Neuronal stem cell (in vitro differentiated cells): Measurements from ENCODE around the gene BTRC.

Experiments used
- DNase-seq: peaks from one replicate; pipeline ENCODE4 v3.0.0-alpha.2; 2013; ENCODE audit warnings: low spot score
- H2AFZ ChIP-seq: one replicate; pipeline ENCODE4 v1.6.1; 2013; ENCODE audit warnings: mild to moderate bottlenecking, low read length, inconsistent platforms
- H2AK5ac ChIP-seq: 2 replicates; pipeline ENCODE4 v1.6.1; 2013; ENCODE audit warnings: low read depth, mild to moderate bottlenecking, inconsistent platforms, low read length, moderate library complexity, mixed read lengths
- H2BK120ac ChIP-seq: 2 replicates; pipeline ENCODE4 v1.6.1; 2013; ENCODE audit warnings: low read depth, mild to moderate bottlenecking, inconsistent platforms, low read length, moderate library complexity, mixed read lengths
- H2BK12ac ChIP-seq: one replicate; pipeline ENCODE4 v1.6.1; 2013; ENCODE audit warnings: low read length, inconsistent platforms
- H2BK15ac ChIP-seq: 2 replicates; pipeline ENCODE4 v1.6.1; 2013; ENCODE audit warnings: mild to moderate bottlenecking, low read length, inconsistent platforms, mixed read lengths
- H2BK5ac ChIP-seq: one replicate; pipeline ENCODE4 v1.6.1; 2013; ENCODE audit warnings: inconsistent platforms, mild to moderate bottlenecking, low read length, moderate library complexity
- H3K14ac ChIP-seq: one replicate; pipeline ENCODE4 v1.6.1; 2013; ENCODE audit warnings: low read length, inconsistent platforms
- H3K18ac ChIP-seq: 2 replicates; pipeline ENCODE4 v1.6.1; 2013; ENCODE audit warnings: low read length, inconsistent platforms
- H3K23ac ChIP-seq: 2 replicates; pipeline ENCODE4 v1.6.1; 2013; ENCODE audit warnings: low read depth, mild to moderate bottlenecking, mixed read lengths, low read length, inconsistent platforms; ENCODE audit not compliant: poor library complexity
- H3K27ac ChIP-seq: replicated peaks from 3 replicates; pipeline ENCODE4 v1.5.1; 2013; ENCODE audit warnings: low read length, inconsistent platforms
- H3K27me3 ChIP-seq, 3 experiments: 2 replicates each; pipeline ENCODE4 v1.6.1; 2013; ENCODE audit warnings: low read length in 3 of 3, mild to moderate bottlenecking in 2 of 3, inconsistent platforms in 1 of 3, low read depth in 1 of 3, mixed read lengths in 1 of 3, moderate library complexity in 1 of 3; ENCODE audit not compliant: control insufficient read depth in 3 of 3, insufficient read depth in 3 of 3
- H3K36me3 ChIP-seq, 2 donors: replicated peaks in 1 of 2; 2 replicates each; pipeline ENCODE4 v1.6.1; 2013; ENCODE audit warnings: low read length in 2 of 2; ENCODE audit not compliant: control insufficient read depth in 2 of 2, insufficient read depth in 2 of 2
- H3K4ac ChIP-seq: 2 replicates; pipeline ENCODE4 v1.6.1; 2013; ENCODE audit warnings: inconsistent platforms, mild to moderate bottlenecking, low read length, moderate library complexity
- H3K4me1 ChIP-seq, 2 donors: 1 replicate in 1 of 2; 2 replicates in 1 of 2; pipeline ENCODE4 v1.6.1; 2013; ENCODE audit warnings: low read length in 2 of 2, low read depth in 1 of 2; ENCODE audit not compliant: control insufficient read depth in 2 of 2, insufficient read depth in 1 of 2
- H3K4me2 ChIP-seq: one replicate; pipeline ENCODE4 v1.6.1; 2013; ENCODE audit warnings: mild to moderate bottlenecking, low read length, inconsistent platforms; ENCODE audit not compliant: insufficient read depth, poor library complexity, severe bottlenecking
- H3K4me3 ChIP-seq, 2 donors: 2 replicates each; pipeline ENCODE4 v1.5.1; 2013; ENCODE audit warnings: low read length in 2 of 2, mild to moderate bottlenecking in 2 of 2, inconsistent platforms in 1 of 2, moderate library complexity in 1 of 2
- H3K79me1 ChIP-seq: one replicate; pipeline ENCODE4 v1.6.1; 2013; ENCODE audit warnings: low read depth, mild to moderate bottlenecking, inconsistent platforms, low read length, moderate library complexity
- H3K9ac ChIP-seq: one replicate; pipeline ENCODE4 v1.6.1; 2013; ENCODE audit warnings: mild to moderate bottlenecking, low read depth, low read length, inconsistent platforms; ENCODE audit not compliant: poor library complexity
- H3K9me3 ChIP-seq, 2 donors: replicated peaks in 1 of 2; 2 replicates each; pipeline versions ENCODE3 to v1.6.1; 2013; ENCODE audit warnings: low read length in 2 of 2, mild to moderate bottlenecking in 2 of 2, inconsistent platforms in 1 of 2, low read depth in 1 of 2, mixed read lengths in 1 of 2, moderate library complexity in 1 of 2; ENCODE audit not compliant: control insufficient read depth in 2 of 2, insufficient read depth in 1 of 2
- H4K8ac ChIP-seq: one replicate; pipeline ENCODE4 v1.6.1; 2013; ENCODE audit warnings: low read depth, mild to moderate bottlenecking, inconsistent platforms, low read length, moderate library complexity
- H4K91ac ChIP-seq: one replicate; pipeline ENCODE4 v1.6.1; 2013; ENCODE audit warnings: low read length, low read depth, mild to moderate bottlenecking, inconsistent platforms; ENCODE audit not compliant: poor library complexity
- WGBS, 2 donors: extraction: QIAGEN DNeasy Blood & Tissue Kit; methylation state at CpG; one replicate each; pipeline ENCODE4 v1.1.7; 2013; ENCODE audit warnings: missing lambda C conversion rate in 2 of 2, mixed read lengths in 1 of 2; ENCODE audit not compliant: insufficient read length in 2 of 2, insufficient replicate concordance in 1 of 2; ENCODE audit errors: extremely low coverage in 2 of 2; 5-methylcytosine and 5-hydroxymethylcytosine counted together

The BTRC gene

DNA sequence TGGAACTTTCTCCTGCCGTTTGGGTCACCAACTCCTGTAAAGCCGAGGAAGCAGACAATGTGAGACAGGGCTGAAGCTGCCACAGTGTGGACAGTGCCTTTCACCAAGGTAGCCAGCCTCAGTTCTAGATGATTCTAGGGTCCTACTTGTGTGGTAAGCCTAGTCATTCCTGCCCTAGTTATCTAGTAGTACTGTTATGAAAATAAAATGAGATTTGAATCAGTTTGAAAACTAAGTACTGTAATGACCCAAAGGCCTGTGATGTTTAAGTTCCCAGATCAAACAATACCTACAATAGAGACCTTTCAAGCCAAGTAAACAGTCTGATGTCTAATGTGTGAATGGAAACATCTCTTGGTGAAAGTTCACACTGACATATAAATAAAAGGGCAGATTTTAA, 197.0 kb downstream of the BTRC start:
- Histone ChIP-seq H3K27me3 (no peaks in the 10 kb centered on the region), H3K18ac (no peak overlapping the region), H2AK5ac (no peak overlapping the region), H3K9ac (no peak overlapping the region), H3K14ac (no peak overlapping the region), H3K4me3 (no peak overlapping the region), H2BK5ac (no peak overlapping the region), H4K91ac (no peak overlapping the region), H2BK12ac (no peak overlapping the region), H2AFZ (no peak overlapping the region), H2BK120ac (no peak overlapping the region), H3K4ac (no peak overlapping the region), H3K23ac (no peak overlapping the region), H3K9me3 (peaks cover 0 to 2% of the 10 kb centered on the region in 2 donors), H3K27ac (no peak overlapping the region), H3K79me1 (no peaks in the 10 kb centered on the region), H3K4me1 (peaks cover 0 to 2% of the 10 kb centered on the region in 2 donors), H3K36me3 (peaks cover 4 to 35% of the 10 kb centered on the region in 2 donors), H4K8ac (no peak overlapping the region), H2BK15ac (no peak overlapping the region), H3K4me2 (no peak overlapping the region)
- DNase-seq: no peak
- no CpG with 5 or more reads among the region's 2 CpGs for WGBS, 2 donors

GRCh38 chr10:101552442-101552841, 198.5 kb downstream of the BTRC start:
- no peak overlapping the region for H3K9ac ChIP-seq
- peaks cover 0 to 3% of the 10 kb centered on the region in 2 donors for H3K9me3 ChIP-seq
- H2BK120ac ChIP-seq: no peak overlapping the region
- no peak overlapping the region for H3K23ac ChIP-seq
- no peak overlapping the region for H3K4me2 ChIP-seq
- WGBS, 2 donors: no CpG with 5 or more reads among the region's 3 CpGs
- no peak overlapping the region for H2BK5ac ChIP-seq
- no peak overlapping the region for H3K18ac ChIP-seq
- H2BK15ac ChIP-seq: no peak overlapping the region
- H3K27ac ChIP-seq: no peak overlapping the region
- no peak overlapping the region for H3K14ac ChIP-seq
- H4K91ac ChIP-seq: no peak overlapping the region
- H3K27me3 ChIP-seq: no peaks in the 10 kb centered on the region
- H3K36me3 ChIP-seq: peaks cover 4 to 35% of the 10 kb centered on the region in 2 donors
- H2AK5ac ChIP-seq: no peak overlapping the region
- no peak for DNase-seq
- H3K4me1 ChIP-seq: peaks cover 0 to 2% of the 10 kb centered on the region in 2 donors
- no peak overlapping the region for H3K4me3 ChIP-seq
- H2BK12ac ChIP-seq: no peak overlapping the region
- no peak overlapping the region for H3K4ac ChIP-seq
- H4K8ac ChIP-seq: no peak overlapping the region
- no peaks in the 10 kb centered on the region for H3K79me1 ChIP-seq
- no peak overlapping the region for H2AFZ ChIP-seq

DNA sequence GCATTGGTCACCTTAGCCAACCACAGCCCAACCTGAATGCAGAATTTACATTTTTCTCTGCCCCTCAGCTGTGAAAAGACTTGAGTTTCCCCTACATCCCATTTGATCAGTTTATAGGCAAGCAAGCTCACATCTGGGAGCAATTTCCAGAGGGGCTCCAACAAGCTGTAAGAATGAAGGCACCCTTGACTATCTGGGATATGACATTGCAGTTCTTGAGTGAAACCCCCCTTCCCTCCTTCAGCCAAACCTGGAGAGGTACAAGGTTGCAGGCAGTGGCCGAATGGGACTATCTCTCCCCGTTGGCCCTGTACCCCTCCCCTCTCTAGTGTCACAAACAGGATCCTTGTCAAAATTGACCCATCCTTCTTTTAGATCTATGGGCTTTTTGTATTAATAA, 203.6 kb downstream of the BTRC start:
- Histone ChIP-seq H3K36me3 (peaks cover 0 to 17% of the 10 kb centered on the region in 2 donors), H2BK120ac (no peak overlapping the region), H3K18ac (no peak overlapping the region), H3K4me1 (peaks cover 0 to 2% of the 10 kb centered on the region in 2 donors), H3K9ac (no peak overlapping the region), H2AFZ (no peak overlapping the region), H3K9me3 (peaks cover 0 to 2% of the 10 kb centered on the region in 2 donors), H3K79me1 (no peaks in the 10 kb centered on the region), H4K91ac (no peak overlapping the region), H3K27ac (no peak overlapping the region), H2BK15ac (no peak overlapping the region), H4K8ac (no peak overlapping the region), H3K4ac (no peak overlapping the region), H3K27me3 (peaks cover 0 to 9% (median 0%) of the 10 kb centered on the region in 3 experiments), H3K14ac (no peak overlapping the region), H3K23ac (no peak overlapping the region), H2BK12ac (no peak overlapping the region), H3K4me2 (no peak overlapping the region), H2AK5ac (no peak overlapping the region), H2BK5ac (no peak overlapping the region), H3K4me3 (no peak overlapping the region)
- WGBS, 2 donors: no CpG with 5 or more reads among the region's 2 CpGs
- no peak for DNase-seq

DNA sequence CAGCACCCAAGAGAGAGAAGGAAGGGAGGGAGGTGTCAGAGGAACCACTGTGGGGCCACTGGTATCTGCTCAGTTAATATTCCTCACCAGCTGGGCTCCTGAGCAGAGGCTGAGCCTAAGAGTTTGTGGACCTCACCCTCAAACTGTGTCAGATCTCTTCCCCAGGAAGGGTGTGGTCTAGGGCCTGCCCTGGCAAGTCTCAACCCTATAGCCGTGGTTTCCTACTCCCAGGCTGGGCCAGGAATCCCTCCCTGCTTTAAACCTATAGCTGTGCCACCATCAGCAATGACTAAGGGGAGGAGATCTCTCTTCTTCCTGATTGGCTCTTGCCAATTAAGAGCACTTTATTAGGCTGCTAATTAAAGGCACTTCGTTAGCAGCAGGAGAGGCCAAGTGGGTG, 204.2 kb downstream of the BTRC start:
- Histone ChIP-seq H3K23ac (no peak overlapping the region), H4K91ac (no peak overlapping the region), H3K14ac (no peak overlapping the region), H2BK15ac (no peak overlapping the region), H2BK120ac (no peak overlapping the region), H3K4me2 (no peak overlapping the region), H3K4me1 (peaks cover 0 to 2% of the 10 kb centered on the region in 2 donors), H3K27ac (no peak overlapping the region), H2AFZ (no peak overlapping the region), H2BK12ac (no peak overlapping the region), H3K18ac (no peak overlapping the region), H3K9me3 (peaks cover 0 to 2% of the 10 kb centered on the region in 2 donors), H4K8ac (no peak overlapping the region), H3K9ac (no peak overlapping the region), H3K4me3 (no peak overlapping the region), H2AK5ac (no peak overlapping the region), H2BK5ac (no peak overlapping the region), H3K27me3 (peaks cover 0 to 14% (median 0%) of the 10 kb centered on the region in 3 experiments), H3K4ac (no peak overlapping the region), H3K36me3 (peaks cover 0 to 12% of the 10 kb centered on the region in 2 donors), H3K79me1 (no peaks in the 10 kb centered on the region)
- no peak for DNase-seq
- WGBS, 2 donors: no CpG with 5 or more reads among the region's 2 CpGs
